H1 (cell line): ENCODE measurements around the gene PLXDC2. TPM values are rescaled to one million over a fixed set of nuclear protein-coding genes. Genes with fewer than 3 reads are reported as not detected.

Source experiments
- CTCF ChIA-PET: fragments of 300-600 bp; sonication (Branson Sonifier 250); formaldehyde crosslinking; loops from one replicate; lab custom pipeline; 2021; ENCODE audit not compliant: partially characterized antibody; lab: Charles Lee
- POLR2A ChIA-PET: fragments of 300-600 bp; sonication (Branson Sonifier 250); formaldehyde crosslinking; loops from one replicate; lab custom pipeline; 2021; ENCODE audit warnings: inconsistent platforms; ENCODE audit not compliant: partially characterized antibody; lab: Charles Lee
- DNase-seq, 2 experiments: peaks; one replicate each; pipeline versions ENCODE4 v3.0.0 to v3.0.0-alpha.2; 2010 to 2022; ENCODE audit warnings: low spot score in 2 of 2, low read depth in 1 of 2, mixed read lengths in 1 of 2
- FAIRE-seq: peaks from 2 replicates; lab custom pipeline; 2011; peaks lifted over from hg19 to GRCh38; lab: Jason Lieb, UNC
- H2AFZ ChIP-seq: 2 replicates; pipeline ENCODE4 v1.8.1; 2012; ENCODE audit warnings: low read length, inconsistent platforms
- H2AK5ac ChIP-seq: 2 replicates; pipeline ENCODE4 v1.6.1; 2013; ENCODE audit warnings: low read depth, low read length
- H2BK120ac ChIP-seq: replicated peaks from 2 replicates; pipeline ENCODE3; 2013; ENCODE audit warnings: low read depth, low read length, inconsistent platforms
- H2BK12ac ChIP-seq: 2 replicates; pipeline ENCODE4 v1.6.1; 2013; ENCODE audit warnings: low read depth, low read length
- H2BK15ac ChIP-seq: 2 replicates; pipeline ENCODE4 v1.6.1; 2013; ENCODE audit warnings: low read length
- H2BK20ac ChIP-seq: 2 replicates; pipeline ENCODE4 v1.6.1; 2013; ENCODE audit warnings: low read length
- H2BK5ac ChIP-seq: 2 replicates; pipeline ENCODE4 v1.6.1; 2013; ENCODE audit warnings: low read depth, low read length
- H3K14ac ChIP-seq: 2 replicates; pipeline ENCODE4 v1.6.1; 2013; ENCODE audit warnings: inconsistent platforms; ENCODE audit not compliant: insufficient read length
- H3K18ac ChIP-seq: 2 replicates; pipeline ENCODE4 v1.6.1; 2013; ENCODE audit warnings: low read length; ENCODE audit errors: extremely low read depth
- H3K23ac ChIP-seq: 2 replicates; pipeline ENCODE4 v1.6.1; 2013; ENCODE audit warnings: inconsistent platforms; ENCODE audit not compliant: insufficient read length
- H3K23me2 ChIP-seq: 2 replicates; pipeline ENCODE4 v1.6.1; 2013; ENCODE audit warnings: low read depth, low read length
- H3K27ac ChIP-seq: 2 replicates; pipeline ENCODE4 v1.6.1; 2011; ENCODE audit warnings: low read depth, low read length, inconsistent platforms
- H3K27me3 ChIP-seq, 4 experiments: replicated peaks in 1 of 4; 1 replicate in 1 of 4; 2 replicates in 3 of 4; pipeline versions ENCODE4 v1.6.1 to v1.8.1; 2011 to 2013; ENCODE audit warnings: low read length in 3 of 4, mild to moderate bottlenecking in 3 of 4, inconsistent platforms in 2 of 4, mixed read lengths in 2 of 4, moderate library complexity in 1 of 4; ENCODE audit not compliant: control insufficient read depth in 3 of 4, insufficient read depth in 3 of 4; ENCODE audit errors: extremely low read depth in 1 of 4
- H3K36me3 ChIP-seq, 4 experiments: 2 replicates each; pipeline versions ENCODE4 v1.6.1 to v1.8.1; 2011 to 2013; ENCODE audit warnings: mild to moderate bottlenecking in 4 of 4, low read length in 3 of 4, moderate library complexity in 2 of 4, control low read depth in 1 of 4, inconsistent platforms in 1 of 4; ENCODE audit not compliant: insufficient read depth in 4 of 4, control insufficient read depth in 2 of 4
- H3K4ac ChIP-seq: replicated peaks from 2 replicates; pipeline ENCODE3; 2013; ENCODE audit warnings: low read length, low read depth, mixed read lengths, inconsistent platforms; ENCODE audit not compliant: insufficient read length
- H3K4me1 ChIP-seq, 4 experiments: replicated peaks in 1 of 4; 1 replicate in 1 of 4; 2 replicates in 3 of 4; pipeline versions ENCODE4 v1.6.1 to v1.8.1; 2011 to 2013; ENCODE audit warnings: low read length in 3 of 4, inconsistent platforms in 2 of 4, mixed read lengths in 1 of 4; ENCODE audit not compliant: insufficient read depth in 4 of 4, control insufficient read depth in 3 of 4
- H3K4me2 ChIP-seq, 2 experiments: 2 replicates each; pipeline versions ENCODE4 v1.6.1 to v1.8.1; 2011 to 2013; ENCODE audit warnings: low read depth in 2 of 2, low read length in 2 of 2, control low read depth in 1 of 2, inconsistent platforms in 1 of 2, mild to moderate bottlenecking in 1 of 2; ENCODE audit not compliant: insufficient read depth in 1 of 2
- H3K4me3 ChIP-seq, 4 experiments: fragments of 200-600, 300-600 bp in 1 of 4; sonication (generic), shearing (Covaris generic), sonication (Bioruptor Twin) in 1 of 4; 2 replicates each; pipeline versions ENCODE4 v1.5.1 to v1.8.1; 2011 to 2016; ENCODE audit warnings: low read length in 4 of 4, low read depth in 3 of 4, control low read depth in 2 of 4, inconsistent platforms in 2 of 4, mild to moderate bottlenecking in 2 of 4, mixed read lengths in 1 of 4, moderate library complexity in 1 of 4; ENCODE audit not compliant: insufficient read depth in 2 of 4; ENCODE audit errors: extremely low read depth in 1 of 4
- H3K56ac ChIP-seq: replicated peaks from 2 replicates; pipeline ENCODE3; 2013; ENCODE audit warnings: low read depth, mild to moderate bottlenecking, mixed read lengths, low read length, inconsistent platforms; ENCODE audit not compliant: insufficient read length
- H3K79me1 ChIP-seq: 2 replicates; pipeline ENCODE4 v1.6.1; 2013; ENCODE audit warnings: low read depth, low read length, control low read depth
- H3K79me2 ChIP-seq, 2 experiments: 2 replicates each; pipeline versions ENCODE4 v1.6.1 to v1.8.1; 2012 to 2013; ENCODE audit warnings: low read length in 2 of 2, mild to moderate bottlenecking in 2 of 2, inconsistent platforms in 1 of 2; ENCODE audit not compliant: insufficient read depth in 2 of 2, control insufficient read depth in 1 of 2
- H3K9ac ChIP-seq, 4 experiments: replicated peaks in 1 of 4; 1 replicate in 1 of 4; 2 replicates in 3 of 4; pipeline versions ENCODE4 v1.6.1 to v1.8.1; 2011 to 2013; ENCODE audit warnings: low read depth in 3 of 4, low read length in 3 of 4, control low read depth in 2 of 4, mild to moderate bottlenecking in 2 of 4, moderate library complexity in 2 of 4, inconsistent platforms in 1 of 4; ENCODE audit errors: extremely low read depth in 1 of 4
- H3K9me3 ChIP-seq, 2 experiments: 2 replicates each; pipeline versions ENCODE4 v1.6.1 to v1.8.1; 2012 to 2013; ENCODE audit warnings: mild to moderate bottlenecking in 2 of 2, moderate library complexity in 2 of 2, control low read depth in 1 of 2, inconsistent platforms in 1 of 2, low read depth in 1 of 2, low read length in 1 of 2, mixed read lengths in 1 of 2; ENCODE audit not compliant: insufficient read depth in 2 of 2
- H4K20me1 ChIP-seq, 2 experiments: replicated peaks in 1 of 2; 2 replicates each; pipeline versions ENCODE3 to v1.8.1; 2011 to 2013; ENCODE audit warnings: inconsistent platforms in 2 of 2, low read length in 2 of 2, mild to moderate bottlenecking in 1 of 2; ENCODE audit not compliant: insufficient read depth in 2 of 2, control insufficient read depth in 1 of 2
- H4K5ac ChIP-seq: 2 replicates; pipeline ENCODE4 v1.6.1; 2013; ENCODE audit warnings: low read length, low read depth, mixed read lengths, inconsistent platforms; ENCODE audit not compliant: insufficient read length
- H4K8ac ChIP-seq: 2 replicates; pipeline ENCODE4 v1.8.0; 2013; ENCODE audit warnings: mild to moderate bottlenecking, moderate library complexity, low read length, inconsistent platforms; ENCODE audit not compliant: insufficient read depth; ENCODE audit errors: extremely low read depth
- H4K91ac ChIP-seq: replicated peaks from 2 replicates; pipeline ENCODE3; 2013; ENCODE audit warnings: low read length, mixed read lengths, inconsistent platforms; ENCODE audit not compliant: insufficient read length
- NRF1 ChIP-seq: IDR thresholded peaks from 2 replicates; pipeline ENCODE4 v1.6.1; 2011; ENCODE audit warnings: mild to moderate bottlenecking, low read depth, low read length, improper control_type of control experiment
- SAP30 ChIP-seq: fragments of 300-600 bp; sonication (generic); IDR thresholded peaks from 2 replicates; pipeline ENCODE4 v1.7.1; 2012; ENCODE audit warnings: low read length, moderate library complexity, mild to moderate bottlenecking, inconsistent platforms; ENCODE audit not compliant: insufficient read depth, insufficient replicate concordance
- WGBS, 2 experiments: shearing (Covaris generic) in 1 of 2; methylation state at CpG; one replicate each; pipeline versions ENCODE4 v1.1.6 to v1.1.7; 2013 to 2015; ENCODE audit warnings: low lambda C conversion rate in 2 of 2, mixed read lengths in 2 of 2, inconsistent platforms in 1 of 2, low coverage in 1 of 2, missing lambda C conversion rate in 1 of 2; ENCODE audit not compliant: insufficient replicate concordance in 2 of 2, insufficient coverage in 1 of 2, insufficient read length in 1 of 2; ENCODE audit errors: extremely low coverage in 1 of 2, missing lambda C conversion rate in 1 of 2; 5-methylcytosine and 5-hydroxymethylcytosine counted together
- polyA plus RNA-seq, 7 experiments: library from polyadenylated mRNA; depleted of rRNA in 3 of 7; stranded (reverse) in 5 of 7; unstranded in 2 of 7; fragments of >200 nt in 5 of 7; fragments of 200-250 nt in 2 of 7; gene quantifications; 1 replicate in 5 of 7; 2 replicates in 1 of 7; 4 replicates in 1 of 7; pipeline versions ENCODE4 v1.2.1 to v1.2.3, GENCODE V29; 2011 to 2013; ENCODE audit warnings: missing spikeins in 2 of 7, mixed read lengths in 2 of 7
- total RNA-seq: library from RNA; stranded (reverse); fragmentation: NEBNext Ultra II Directional; extraction: Animal tissue kit (Norgen Biotek cat#: 25700); gene quantifications from 2 replicates; pipeline ENCODE4 v1.2.1, GENCODE V29; 2021

PLXDC2 gene
- total and polyA plus RNA-seq, 2 of the 8 experiments (the other 6 are each of a cell fraction or from before 2014, with no cell fraction given): 23.0 to 40.5 TPM

- Histone ChIP-seq H3K9me3 (no peaks in the 10 kb centered on the region), H3K79me2 (peaks cover 11 to 99% of the 10 kb centered on the region in 2 experiments), H2BK5ac (0 out of 2 replicates have a peak overlapping the region, but pooled peaks have one; percentile 28)
Measured at GRCh38 chr10:19839552-19839951, 23.3 kb downstream of the PLXDC2 start.

More at GRCh38 chr10:19839552-19839951, 23.3 kb downstream of the PLXDC2 start:
- ChIA-PET POLR2A (no interaction called here), CTCF (interaction anchor here (0.9 kb wide), 1 partner anchor 12 kb away, joined by 3 read pairs; no protein-coding TSS in a partner anchor)
- H2BK120ac ChIP-seq: no peak overlapping the region
- peaks cover 0 to 32% (median 11%) of the 10 kb centered on the region in 4 experiments; a peak in 4 of 7 replicates for H3K4me1 ChIP-seq
- no peak overlapping the region for H2AFZ ChIP-seq
- no peak overlapping the region for H2BK12ac ChIP-seq
- WGBS, 2 experiments: 43% methylated on average over 4 of the region's 4 CpGs; no CpG with 5 or more reads in 1 of the 2 experiments
- no peak overlapping the region for H2BK15ac ChIP-seq
- H3K4ac ChIP-seq: no peak overlapping the region
- H3K23ac ChIP-seq: no peak overlapping the region
- H2BK20ac ChIP-seq: no peak overlapping the region
- no peak for TF ChIP-seq NRF1
- TF ChIP-seq SAP30: no peak
- no peaks in the 10 kb centered on the region for H4K20me1 ChIP-seq
- H3K18ac ChIP-seq: no peak overlapping the region
- H3K23me2 ChIP-seq: no peaks in the 10 kb centered on the region; the same call in 1 of the 2 replicates
- no peak overlapping the region for H3K14ac ChIP-seq
- no peaks in the 10 kb centered on the region for H3K36me3 ChIP-seq
- H4K91ac ChIP-seq: no peak overlapping the region
- no peak for FAIRE-seq
- H4K8ac ChIP-seq: no peak overlapping the region
- no peak overlapping the region for H3K27ac ChIP-seq
- no peak overlapping the region for H4K5ac ChIP-seq
- H2AK5ac ChIP-seq: no peak overlapping the region
- H3K9ac ChIP-seq: no peak overlapping the region
- no peak overlapping the region for H3K4me3 ChIP-seq
- no peaks in the 10 kb centered on the region for H3K27me3 ChIP-seq
- peaks cover 5% of the 10 kb centered on the region for H3K79me1 ChIP-seq
- no peak for DNase-seq
- no peak overlapping the region for H3K56ac ChIP-seq
- no peak overlapping the region for H3K4me2 ChIP-seq
